Mucosa of rectum (tissue), 2 donors: ENCODE data around the gene G2E3.
"Not testable (repeated sequence)": the region's sequence is repeated elsewhere in the genome, so short reads cannot be mapped to it uniquely, and the experiment has no call there.

Experiments used
- H3K27ac ChIP-seq, 2 donors: one replicate each; pipeline ENCODE4 v1.7.0; 2013; ENCODE audit warnings: inconsistent platforms in 2 of 2, low read depth in 2 of 2, low read length in 2 of 2
- H3K27me3 ChIP-seq, 2 donors: one replicate each; pipeline ENCODE4 v1.7.0; 2013; ENCODE audit warnings: low read length in 2 of 2; ENCODE audit not compliant: control insufficient read depth in 2 of 2, insufficient read depth in 2 of 2
- H3K36me3 ChIP-seq, 2 donors: one replicate each; pipeline ENCODE4 v1.7.0; 2013; ENCODE audit warnings: low read length in 2 of 2; ENCODE audit not compliant: control insufficient read depth in 2 of 2, insufficient read depth in 2 of 2
- H3K4me1 ChIP-seq, 2 donors: one replicate each; pipeline ENCODE4 v1.7.0; 2013; ENCODE audit warnings: low read length in 2 of 2, mild to moderate bottlenecking in 1 of 2; ENCODE audit not compliant: control insufficient read depth in 2 of 2, insufficient read depth in 2 of 2
- H3K4me3 ChIP-seq, 2 donors: one replicate each; pipeline ENCODE4 v1.7.0; 2013; ENCODE audit warnings: low read length in 2 of 2
- H3K9ac ChIP-seq, 2 donors: one replicate each; pipeline ENCODE4 v1.7.0; 2013; ENCODE audit warnings: low read length in 2 of 2, low read depth in 1 of 2, mild to moderate bottlenecking in 1 of 2
- H3K9me3 ChIP-seq, 2 donors: one replicate each; pipeline ENCODE4 v1.7.0; 2013; ENCODE audit warnings: low read length in 2 of 2; ENCODE audit not compliant: control insufficient read depth in 2 of 2
- donor health status: healthy.
- donor health status: Normal muscosa, but diverticular disease.

G2E3 gene

GRCh38 chr14:30574777-30575176 lies 15.8 kb downstream of the G2E3 start:
- H3K36me3 ChIP-seq, H3K27me3 ChIP-seq, H3K27ac ChIP-seq, H3K9ac ChIP-seq, H3K9me3 ChIP-seq, H3K4me3 ChIP-seq, H3K4me1 ChIP-seq: not testable (repeated sequence)

- H3K9me3 ChIP-seq, H3K4me3 ChIP-seq, H3K27ac ChIP-seq, H3K27me3 ChIP-seq, H3K36me3 ChIP-seq, H3K9ac ChIP-seq, H3K4me1 ChIP-seq: not testable (repeated sequence)
Measured at GRCh38 chr14:30576333-30576732, 17.4 kb downstream of the G2E3 start.

DNA sequence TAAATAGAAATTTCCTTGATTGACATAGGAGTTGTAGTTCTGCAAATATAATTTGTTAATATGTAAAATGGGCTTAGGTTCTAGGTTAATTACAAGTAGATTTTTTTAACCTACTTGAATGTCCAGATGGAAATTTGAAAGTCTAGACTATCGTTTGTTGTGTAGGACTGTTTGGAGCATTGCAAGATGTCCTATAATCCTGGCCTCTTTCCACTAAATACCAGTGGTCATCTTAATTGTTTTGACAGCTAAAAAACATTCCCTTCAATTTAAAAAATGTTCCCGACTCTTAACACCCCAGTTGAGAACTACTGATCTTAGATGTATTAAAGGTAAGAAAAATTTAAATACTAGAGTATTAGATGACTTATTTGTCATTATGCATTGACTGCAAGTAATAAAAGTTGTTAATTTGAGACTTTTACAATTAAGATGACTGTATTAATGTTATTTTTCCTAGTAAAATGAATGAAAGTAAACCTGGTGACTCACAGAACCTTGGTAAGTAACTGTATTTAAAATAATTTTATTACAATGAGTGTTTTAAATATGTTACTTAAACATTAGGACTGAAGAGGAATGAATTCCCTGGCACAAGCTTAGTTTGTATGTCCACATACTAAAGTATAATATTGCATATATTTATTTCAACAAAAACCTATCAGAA lies 21.8 kb downstream of the G2E3 start:
- no peak overlapping the region for H3K27ac ChIP-seq
- no peak overlapping the region for H3K4me3 ChIP-seq
- H3K4me1 ChIP-seq: peaks cover 3 to 8% of the 10 kb centered on the region in 2 donors
- no peaks in the 10 kb centered on the region for H3K36me3 ChIP-seq
- no peaks in the 10 kb centered on the region for H3K27me3 ChIP-seq
- no peak overlapping the region for H3K9ac ChIP-seq
- peaks cover 0 to 2% of the 10 kb centered on the region in 2 donors for H3K9me3 ChIP-seq

GRCh38 chr14:30581283-30581625 lies 22.3 kb downstream of the G2E3 start:
- H3K4me1 ChIP-seq: peaks cover 3 to 8% of the 10 kb centered on the region in 2 donors
- no peak overlapping the region for H3K9ac ChIP-seq
- no peak overlapping the region for H3K4me3 ChIP-seq
- H3K9me3 ChIP-seq: peaks cover 0 to 2% of the 10 kb centered on the region in 2 donors
- H3K27ac ChIP-seq: no peak overlapping the region
- H3K27me3 ChIP-seq: no peaks in the 10 kb centered on the region
- no peaks in the 10 kb centered on the region for H3K36me3 ChIP-seq

- Histone ChIP-seq H3K27ac (no peak overlapping the region), H3K4me3 (no peak overlapping the region), H3K4me1 (peaks cover 3 to 8% of the 10 kb centered on the region in 2 donors), H3K9me3 (peaks cover 0 to 2% of the 10 kb centered on the region in 2 donors), H3K36me3 (peaks cover under 1 to 3% of the 10 kb centered on the region in 2 donors), H3K27me3 (no peaks in the 10 kb centered on the region), H3K9ac (no peak overlapping the region)
Measured at GRCh38 chr14:30582376-30582775, 23.4 kb downstream of the G2E3 start.

GRCh38 chr14:30584058-30584630 lies 25.2 kb downstream of the G2E3 start:
- peaks cover 0 to 2% of the 10 kb centered on the region in 2 donors for H3K9me3 ChIP-seq
- H3K4me3 ChIP-seq: no peak overlapping the region
- no peak overlapping the region for H3K9ac ChIP-seq
- no peaks in the 10 kb centered on the region for H3K27me3 ChIP-seq
- H3K36me3 ChIP-seq: peaks cover 4 to 6% of the 10 kb centered on the region in 2 donors
- H3K27ac ChIP-seq: no peak overlapping the region
- H3K4me1 ChIP-seq: peaks cover 3% of the 10 kb centered on the region in 2 donors

GRCh38 chr14:30585204-30585603 lies 26.2 kb downstream of the G2E3 start:
- peaks cover 3% of the 10 kb centered on the region in 2 donors for H3K4me1 ChIP-seq
- peaks cover 0 to 2% of the 10 kb centered on the region in 2 donors for H3K9me3 ChIP-seq
- H3K4me3 ChIP-seq: no peak overlapping the region
- H3K27ac ChIP-seq: no peak overlapping the region
- no peaks in the 10 kb centered on the region for H3K27me3 ChIP-seq
- H3K9ac ChIP-seq: no peak overlapping the region
- peaks cover 4 to 15% of the 10 kb centered on the region in 2 donors for H3K36me3 ChIP-seq

- Histone ChIP-seq H3K9ac (no peak overlapping the region), H3K9me3 (peaks cover 0 to 2% of the 10 kb centered on the region in 2 donors), H3K27me3 (no peaks in the 10 kb centered on the region), H3K4me3 (no peak overlapping the region), H3K27ac (no peak overlapping the region), H3K4me1 (no peaks in the 10 kb centered on the region), H3K36me3 (peaks cover 7 to 21% of the 10 kb centered on the region in 2 donors)
Measured at GRCh38 chr14:30587141-30587540, 28.2 kb downstream of the G2E3 start.

- H3K4me1 ChIP-seq: no peaks in the 10 kb centered on the region
- peaks cover 0 to 2% of the 10 kb centered on the region in 2 donors for H3K9me3 ChIP-seq
- no peak overlapping the region for H3K4me3 ChIP-seq
- no peak overlapping the region for H3K9ac ChIP-seq
- H3K27me3 ChIP-seq: no peaks in the 10 kb centered on the region
- peaks cover 10 to 21% of the 10 kb centered on the region in 2 donors for H3K36me3 ChIP-seq
- H3K27ac ChIP-seq: no peak overlapping the region
Measured at GRCh38 chr14:30588873-30589272, 29.9 kb downstream of the G2E3 start.

- Histone ChIP-seq H3K4me1 (no peaks in the 10 kb centered on the region), H3K9me3 (no peaks in the 10 kb centered on the region), H3K4me3 (no peak overlapping the region), H3K27me3 (no peaks in the 10 kb centered on the region), H3K27ac (no peak overlapping the region), H3K36me3 (peaks cover 17 to 25% of the 10 kb centered on the region in 2 donors), H3K9ac (no peak overlapping the region)
Measured at GRCh38 chr14:30596935-30597334, 38.0 kb downstream of the G2E3 start.
